NCI-H187 (cell line): ENCODE results near the gene APBB1IP.
"Not testable (repeated sequence)": the region's sequence is repeated elsewhere in the genome, so short reads cannot be mapped to it uniquely, and the experiment has no call there.

Source experiments
- DNase-seq, 2 experiments: peaks; one replicate each; lab custom pipeline; 2025; lab: John Stamatoyannopoulos, UW

The APBB1IP gene

GRCh38 chr10:26477501-26477900 lies 39.4 kb downstream of the APBB1IP start:
- no peak for DNase-seq

GRCh38 chr10:26478061-26478460 lies 39.9 kb downstream of the APBB1IP start:
- no peak for DNase-seq

- no peak for DNase-seq
These were observed 41.8 kb downstream of the APBB1IP start for GRCh38 chr10:26479766-26480492.

- DNase-seq = no peak
These were observed 43.2 kb downstream of the APBB1IP start for GRCh38 chr10:26481315-26481692.

GRCh38 chr10:26481914-26482550 lies 43.9 kb downstream of the APBB1IP start:
- DNase-seq = no peak

GRCh38 chr10:26483554-26483953 lies 45.4 kb downstream of the APBB1IP start:
- no peak for DNase-seq

GRCh38 chr10:26485150-26485941 lies 47.2 kb downstream of the APBB1IP start:
- no peak for DNase-seq

GRCh38 chr10:26486304-26486703 lies 48.2 kb downstream of the APBB1IP start:
- no peak for DNase-seq

GRCh38 chr10:26486990-26487850 lies 49.1 kb downstream of the APBB1IP start:
- DNase-seq = no peak

- DNase-seq = no peak
These were observed 50.2 kb downstream of the APBB1IP start for GRCh38 chr10:26488344-26488743.

GRCh38 chr10:26489081-26489480 lies 50.9 kb downstream of the APBB1IP start:
- no peak for DNase-seq

- DNase-seq = not testable (repeated sequence)
These were observed 52.2 kb downstream of the APBB1IP start for GRCh38 chr10:26490367-26490766.

GRCh38 chr10:26491276-26491675 lies 53.1 kb downstream of the APBB1IP start:
- DNase-seq = no peak

GRCh38 chr10:26491934-26492333 lies 53.8 kb downstream of the APBB1IP start:
- no peak for DNase-seq

GRCh38 chr10:26492725-26493124 lies 54.6 kb downstream of the APBB1IP start:
- not testable (repeated sequence) for DNase-seq

GRCh38 chr10:26494018-26494417 lies 55.9 kb downstream of the APBB1IP start:
- DNase-seq = no peak

GRCh38 chr10:26499426-26499825 lies 61.3 kb downstream of the APBB1IP start:
- no peak for DNase-seq

- DNase-seq = no peak
These were observed 64.8 kb downstream of the APBB1IP start for GRCh38 chr10:26502986-26503385.

GRCh38 chr10:26503911-26504310 lies 65.8 kb downstream of the APBB1IP start:
- no peak for DNase-seq

GRCh38 chr10:26504429-26504828 lies 66.3 kb downstream of the APBB1IP start:
- DNase-seq = not testable (repeated sequence)

GRCh38 chr10:26505491-26505890 lies 67.3 kb downstream of the APBB1IP start:
- DNase-seq = no peak

GRCh38 chr10:26506736-26507135 lies 68.6 kb downstream of the APBB1IP start:
- no peak for DNase-seq
